ENCODE data around the gene SFPQ.

SFPQ gene

DNA sequence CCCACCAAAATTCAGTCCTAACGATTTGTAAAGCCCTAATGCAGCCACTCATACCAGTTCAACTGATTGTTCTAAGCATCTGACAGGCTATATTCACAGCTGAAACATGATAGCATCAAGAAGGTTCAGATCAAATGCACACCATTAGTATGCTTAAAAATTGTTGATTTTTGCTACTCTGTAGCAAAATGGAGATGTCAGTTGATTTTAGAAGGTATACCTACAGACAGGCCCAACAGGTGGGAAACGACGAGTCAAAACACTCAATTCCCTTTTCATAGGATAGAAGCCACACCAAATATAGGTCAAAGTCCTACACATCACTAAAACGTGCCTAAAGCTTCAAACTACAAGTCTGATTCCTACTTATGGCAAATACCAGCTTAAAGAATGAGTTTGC is 6.7 kb downstream of the SFPQ start:
- Histone ChIP-seq H3K4me3 (ENCODE audit: low read depth, low read length) (peak overlapping the region; percentile 4; the same call in 1 of the 2 replicates), H3K9me3 (ENCODE audit: control insufficient read depth, insufficient read depth, low read depth, low read length) (no peaks in the 10 kb centered on the region), H3K27ac (ENCODE audit: low read depth, low read length) (no peak overlapping the region), H3K9ac (ENCODE audit: low read length) (no peak overlapping the region), H3K36me3 (ENCODE audit: control insufficient read depth, insufficient read depth, low read length) (peaks cover 100% of the 10 kb centered on the region), H3K4me1 (ENCODE audit: control insufficient read depth, insufficient read depth, low read length) (peaks cover 6% of the 10 kb centered on the region; the same call in 1 of the 2 replicates), H3K27me3 (ENCODE audit: control insufficient read depth, insufficient read depth, low read length) (no peaks in the 10 kb centered on the region)

DNA sequence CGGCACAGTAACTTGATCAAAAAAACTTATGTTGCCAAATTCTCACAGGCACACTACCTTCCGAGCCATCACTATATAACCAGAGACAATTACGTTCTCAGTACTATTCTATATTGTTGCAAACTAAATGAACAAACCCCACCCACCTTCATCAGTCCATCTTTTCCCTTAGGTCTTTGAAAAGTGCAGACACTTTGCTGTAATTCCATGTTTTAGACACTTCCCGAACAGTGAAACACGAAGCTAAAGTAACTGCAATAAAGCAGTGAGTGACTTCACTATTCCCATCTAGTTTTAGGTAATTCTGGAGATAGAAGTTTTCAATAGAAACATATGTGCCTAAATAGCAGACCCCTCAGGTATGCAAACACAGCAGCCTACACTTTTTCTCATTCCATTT is 7.7 kb downstream of the SFPQ start:
- peaks cover 3% of the 10 kb centered on the region; the same call in 1 of the 2 replicates for H3K4me1 ChIP-seq (ENCODE audit: control insufficient read depth, insufficient read depth, low read length)
- H3K9ac ChIP-seq (ENCODE audit: low read length): no peak overlapping the region
- no peaks in the 10 kb centered on the region for H3K9me3 ChIP-seq (ENCODE audit: control insufficient read depth, insufficient read depth, low read depth, low read length)
- H3K4me3 ChIP-seq (ENCODE audit: low read depth, low read length): no peak overlapping the region
- no peaks in the 10 kb centered on the region for H3K27me3 ChIP-seq (ENCODE audit: control insufficient read depth, insufficient read depth, low read length)
- H3K27ac ChIP-seq (ENCODE audit: low read depth, low read length): no peak overlapping the region
- H3K36me3 ChIP-seq (ENCODE audit: control insufficient read depth, insufficient read depth, low read length): peaks cover 100% of the 10 kb centered on the region

DNA sequence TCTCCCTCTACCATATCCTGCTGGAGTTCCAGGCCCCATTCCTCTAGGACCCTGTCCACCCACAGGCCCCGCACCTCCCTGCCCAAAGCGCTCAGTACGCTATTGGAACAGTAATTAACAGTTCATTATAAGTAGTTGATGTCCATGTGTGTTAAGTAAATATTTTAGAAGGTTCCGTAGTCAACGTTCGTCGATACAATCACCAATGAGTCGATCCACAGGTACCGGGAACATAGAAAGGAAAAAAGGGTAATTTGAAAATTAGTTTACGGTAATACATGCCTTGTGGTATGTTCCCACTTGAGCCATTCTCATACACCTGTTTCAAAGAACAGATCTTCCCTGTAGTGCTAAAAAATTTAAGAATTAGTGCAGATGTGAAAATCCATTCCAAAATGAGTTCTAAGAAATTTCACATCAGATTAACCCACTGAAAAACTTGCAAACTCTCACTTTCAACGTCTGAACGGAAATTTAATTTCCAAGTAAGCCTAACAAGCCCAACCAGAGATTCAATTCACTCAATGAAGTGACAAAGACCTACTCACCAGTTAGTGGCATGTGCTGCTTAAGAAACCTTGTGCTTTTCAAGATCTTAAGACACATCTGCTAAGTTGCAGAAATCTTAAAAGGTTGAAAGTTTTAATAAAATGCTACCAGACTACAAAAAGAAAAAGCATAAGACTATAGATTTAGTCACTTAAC is 8.3 kb downstream of the SFPQ start:
- H3K9ac ChIP-seq (ENCODE audit: low read length): no peak overlapping the region
- no peaks in the 10 kb centered on the region for H3K27me3 ChIP-seq (ENCODE audit: control insufficient read depth, insufficient read depth, low read length)
- H3K27ac ChIP-seq (ENCODE audit: low read depth, low read length): no peak overlapping the region
- peaks cover 3% of the 10 kb centered on the region; the same call in 1 of the 2 replicates for H3K4me1 ChIP-seq (ENCODE audit: control insufficient read depth, insufficient read depth, low read length)
- peaks cover 100% of the 10 kb centered on the region for H3K36me3 ChIP-seq (ENCODE audit: control insufficient read depth, insufficient read depth, low read length)
- no peak overlapping the region for H3K4me3 ChIP-seq (ENCODE audit: low read depth, low read length)
- no peaks in the 10 kb centered on the region for H3K9me3 ChIP-seq (ENCODE audit: control insufficient read depth, insufficient read depth, low read depth, low read length)

DNA sequence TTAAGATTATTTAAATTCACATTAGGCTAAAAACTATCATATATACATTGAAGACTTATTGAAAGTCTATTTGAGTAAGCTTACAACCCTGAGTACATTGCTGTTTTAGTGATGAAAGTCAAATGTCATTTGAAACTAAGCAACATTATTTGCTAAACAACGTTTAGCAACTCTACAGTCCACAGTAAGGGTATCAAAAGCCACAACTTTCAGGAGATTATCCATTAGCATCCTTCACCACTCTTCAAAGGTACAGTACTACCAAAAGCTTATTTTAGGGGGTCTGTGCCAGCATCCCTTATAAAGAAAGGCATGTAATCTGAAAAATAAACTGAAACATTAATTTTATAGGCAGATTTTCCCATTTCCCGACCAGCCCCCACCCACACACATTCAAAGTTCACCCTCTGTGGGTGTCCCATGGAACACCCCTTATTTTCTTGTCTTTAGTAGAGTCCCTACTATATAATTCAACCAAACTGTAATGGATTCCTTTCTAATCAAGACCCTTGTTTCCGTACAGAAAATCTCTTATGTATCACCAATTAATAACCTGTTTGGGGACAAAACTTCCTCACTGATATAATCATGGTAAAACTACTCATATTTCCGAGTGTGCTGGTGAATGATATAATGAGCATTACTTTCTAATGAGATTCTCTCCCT is 11.0 kb downstream of the SFPQ start:
- Histone ChIP-seq H3K4me1 (ENCODE audit: control insufficient read depth, insufficient read depth, low read length) (0 out of 2 replicates have a peak, but pooled peaks cover 3% of the 10 kb centered on the region), H3K9ac (ENCODE audit: low read length) (no peak overlapping the region), H3K27me3 (ENCODE audit: control insufficient read depth, insufficient read depth, low read length) (no peaks in the 10 kb centered on the region), H3K27ac (ENCODE audit: low read depth, low read length) (no peak overlapping the region), H3K36me3 (ENCODE audit: control insufficient read depth, insufficient read depth, low read length) (peaks cover 100% of the 10 kb centered on the region), H3K9me3 (ENCODE audit: control insufficient read depth, insufficient read depth, low read depth, low read length) (no peaks in the 10 kb centered on the region), H3K4me3 (ENCODE audit: low read depth, low read length) (no peak overlapping the region)

DNA sequence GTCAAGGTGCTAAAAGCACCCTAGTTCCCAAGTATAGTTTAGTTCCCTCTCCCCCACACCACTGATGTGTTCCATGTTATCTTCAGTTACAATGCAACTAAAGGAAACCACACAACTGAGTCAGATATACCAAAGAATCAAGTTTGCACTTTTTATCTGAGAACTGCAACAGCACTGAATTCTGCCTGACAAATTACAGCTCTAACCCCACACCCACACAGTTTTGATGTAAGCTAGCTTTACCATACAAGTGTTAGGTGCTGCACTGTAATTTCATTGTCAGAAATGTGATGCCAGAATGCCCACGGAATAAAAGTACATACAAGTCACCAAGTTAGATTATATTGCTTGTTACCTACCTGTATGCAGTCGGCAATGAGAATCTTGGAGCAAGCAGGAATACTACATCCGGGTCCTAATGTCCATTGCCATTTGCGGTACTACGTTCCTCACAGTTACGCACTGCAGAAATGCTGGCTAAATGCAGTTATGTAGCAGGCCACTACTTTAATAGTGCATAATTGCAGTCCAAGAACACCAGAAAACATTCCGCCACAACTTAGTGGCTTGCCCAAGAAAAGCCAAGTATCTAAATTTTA is 12.1 kb downstream of the SFPQ start:
- Histone ChIP-seq H3K27me3 (ENCODE audit: control insufficient read depth, insufficient read depth, low read length) (no peaks in the 10 kb centered on the region), H3K36me3 (ENCODE audit: control insufficient read depth, insufficient read depth, low read length) (peaks cover 100% of the 10 kb centered on the region), H3K9ac (ENCODE audit: low read length) (no peak overlapping the region), H3K27ac (ENCODE audit: low read depth, low read length) (no peak overlapping the region), H3K4me1 (ENCODE audit: control insufficient read depth, insufficient read depth, low read length) (0 out of 2 replicates have a peak, but pooled peaks cover 3% of the 10 kb centered on the region), H3K9me3 (ENCODE audit: control insufficient read depth, insufficient read depth, low read depth, low read length) (no peaks in the 10 kb centered on the region), H3K4me3 (ENCODE audit: low read depth, low read length) (no peak overlapping the region)

DNA sequence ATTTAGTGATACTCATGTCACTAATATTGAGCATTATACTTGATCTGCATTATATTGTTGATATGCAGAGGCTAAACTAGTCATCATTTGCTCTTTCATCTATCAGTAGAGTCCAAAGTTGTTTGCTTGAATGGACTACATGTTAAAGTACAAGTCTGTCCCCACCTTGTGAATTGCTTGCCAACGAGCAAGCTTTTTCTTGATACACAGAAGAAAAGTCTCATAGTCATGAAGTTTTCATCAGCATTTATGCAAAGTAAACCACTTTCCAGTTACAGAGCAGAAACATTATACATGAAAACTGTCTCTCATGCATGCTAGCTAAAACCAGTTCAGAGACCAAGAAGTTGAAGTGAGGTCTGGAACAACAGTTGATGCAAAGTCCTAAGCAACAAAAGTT is 13.0 kb downstream of the SFPQ start:
- Histone ChIP-seq H3K9ac (ENCODE audit: low read length) (no peak overlapping the region), H3K4me1 (ENCODE audit: control insufficient read depth, insufficient read depth, low read length) (0 out of 2 replicates have a peak, but pooled peaks cover 3% of the 10 kb centered on the region)

DNA sequence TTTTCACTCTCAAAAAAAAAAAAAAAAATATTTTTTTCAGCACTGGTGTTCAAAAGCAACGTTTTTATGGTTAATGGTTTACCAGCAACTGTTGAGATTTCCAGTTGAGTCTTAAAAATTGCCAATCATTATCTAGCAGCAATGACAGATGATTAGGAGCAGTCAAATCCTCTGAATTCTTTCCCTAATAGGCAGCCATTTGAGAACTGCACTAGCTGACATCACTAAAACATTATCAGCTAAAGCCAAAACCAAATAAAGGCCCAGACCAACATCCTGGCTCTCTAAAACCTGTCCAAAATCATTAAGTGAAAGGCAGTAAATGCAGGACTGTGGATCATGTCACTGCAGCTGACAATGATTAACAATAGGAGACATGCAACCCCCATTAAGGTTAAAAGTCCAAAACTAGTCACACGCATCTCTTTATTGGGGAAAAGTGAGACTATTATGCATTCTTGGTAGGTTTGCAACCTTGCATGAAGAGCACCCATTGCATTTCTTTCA is 14.0 kb downstream of the SFPQ start:
- Histone ChIP-seq H3K9me3 (ENCODE audit: control insufficient read depth, insufficient read depth, low read depth, low read length) (no peaks in the 10 kb centered on the region), H3K9ac (ENCODE audit: low read length) (no peak overlapping the region)

More for the DNA sequence above, 13.0 kb downstream of the SFPQ start:
- no peaks in the 10 kb centered on the region for H3K9me3 ChIP-seq (ENCODE audit: control insufficient read depth, insufficient read depth, low read depth, low read length)
- no peaks in the 10 kb centered on the region for H3K27me3 ChIP-seq (ENCODE audit: control insufficient read depth, insufficient read depth, low read length)
- no peak overlapping the region for H3K4me3 ChIP-seq (ENCODE audit: low read depth, low read length)
- no peak overlapping the region for H3K27ac ChIP-seq (ENCODE audit: low read depth, low read length)
- peaks cover 99% of the 10 kb centered on the region for H3K36me3 ChIP-seq (ENCODE audit: control insufficient read depth, insufficient read depth, low read length)

DNA sequence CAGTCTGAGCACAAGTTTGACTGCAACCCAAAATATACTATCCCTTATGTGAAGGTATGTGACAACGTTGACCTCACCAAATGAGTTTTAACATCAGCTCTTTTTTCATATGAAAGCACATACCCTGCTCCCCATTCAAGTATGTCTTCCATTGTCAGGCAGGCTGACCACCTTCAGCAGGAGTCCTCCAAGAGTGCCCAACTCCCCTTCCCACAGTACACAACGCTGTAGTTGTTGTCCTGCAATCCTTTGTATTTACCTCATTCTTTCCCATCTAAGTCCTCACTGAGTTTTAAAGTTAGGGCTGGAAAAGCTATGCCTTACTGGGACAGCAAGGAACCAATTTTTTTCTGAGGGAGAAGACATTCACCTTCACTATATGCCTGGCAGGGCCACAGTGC is 14.7 kb downstream of the SFPQ start:
- Histone ChIP-seq H3K4me3 (ENCODE audit: low read depth, low read length) (no peak overlapping the region), H3K27ac (ENCODE audit: low read depth, low read length) (no peak overlapping the region), H3K9ac (ENCODE audit: low read length) (no peak overlapping the region), H3K9me3 (ENCODE audit: control insufficient read depth, insufficient read depth, low read depth, low read length) (no peaks in the 10 kb centered on the region), H3K4me1 (ENCODE audit: control insufficient read depth, insufficient read depth, low read length) (0 out of 2 replicates have a peak, but pooled peaks cover 3% of the 10 kb centered on the region), H3K27me3 (ENCODE audit: control insufficient read depth, insufficient read depth, low read length) (no peaks in the 10 kb centered on the region), H3K36me3 (ENCODE audit: control insufficient read depth, insufficient read depth, low read length) (peaks cover 83% of the 10 kb centered on the region)

More for the DNA sequence above, 14.0 kb downstream of the SFPQ start:
- H3K36me3 ChIP-seq (ENCODE audit: control insufficient read depth, insufficient read depth, low read length): peaks cover 90% of the 10 kb centered on the region
- H3K27me3 ChIP-seq (ENCODE audit: control insufficient read depth, insufficient read depth, low read length): no peaks in the 10 kb centered on the region
- H3K27ac ChIP-seq (ENCODE audit: low read depth, low read length): no peak overlapping the region
- H3K4me1 ChIP-seq (ENCODE audit: control insufficient read depth, insufficient read depth, low read length): 0 out of 2 replicates have a peak, but pooled peaks cover 3% of the 10 kb centered on the region
- no peak overlapping the region for H3K4me3 ChIP-seq (ENCODE audit: low read depth, low read length)

DNA sequence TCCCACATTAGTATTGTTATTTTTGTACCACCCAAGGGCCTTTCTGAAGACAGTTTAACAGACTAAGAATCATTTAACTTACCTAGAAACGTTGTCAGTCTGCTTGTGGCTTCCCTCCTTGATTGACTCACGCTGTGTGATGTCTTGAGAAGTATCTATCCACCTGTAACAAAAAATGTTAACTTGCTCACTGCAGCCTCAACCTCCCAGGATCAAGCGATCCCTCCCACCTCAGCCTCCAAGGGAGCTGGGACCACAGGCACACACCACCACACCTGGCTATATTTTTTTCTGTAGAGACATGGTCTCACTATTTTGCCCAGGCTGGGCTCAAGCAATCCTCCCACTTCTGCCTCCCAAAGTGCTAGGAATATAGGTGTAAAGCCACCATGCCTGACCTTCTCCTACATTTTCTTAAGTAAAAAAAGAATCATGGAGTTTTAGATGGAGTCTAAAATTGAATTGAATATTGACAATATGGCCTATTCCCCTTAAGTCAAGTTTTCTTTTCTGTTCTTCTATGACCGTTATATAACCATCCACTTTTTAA is 15.6 kb downstream of the SFPQ start:
- H3K36me3 ChIP-seq (ENCODE audit: control insufficient read depth, insufficient read depth, low read length): peaks cover 73% of the 10 kb centered on the region
- 0 out of 2 replicates have a peak, but pooled peaks cover 3% of the 10 kb centered on the region for H3K4me1 ChIP-seq (ENCODE audit: control insufficient read depth, insufficient read depth, low read length)
- H3K27ac ChIP-seq (ENCODE audit: low read depth, low read length): no peak overlapping the region
- no peak overlapping the region for H3K9ac ChIP-seq (ENCODE audit: low read length)
- no peaks in the 10 kb centered on the region for H3K27me3 ChIP-seq (ENCODE audit: control insufficient read depth, insufficient read depth, low read length)
- no peaks in the 10 kb centered on the region for H3K9me3 ChIP-seq (ENCODE audit: control insufficient read depth, insufficient read depth, low read depth, low read length)
- no peak overlapping the region for H3K4me3 ChIP-seq (ENCODE audit: low read depth, low read length)

DNA sequence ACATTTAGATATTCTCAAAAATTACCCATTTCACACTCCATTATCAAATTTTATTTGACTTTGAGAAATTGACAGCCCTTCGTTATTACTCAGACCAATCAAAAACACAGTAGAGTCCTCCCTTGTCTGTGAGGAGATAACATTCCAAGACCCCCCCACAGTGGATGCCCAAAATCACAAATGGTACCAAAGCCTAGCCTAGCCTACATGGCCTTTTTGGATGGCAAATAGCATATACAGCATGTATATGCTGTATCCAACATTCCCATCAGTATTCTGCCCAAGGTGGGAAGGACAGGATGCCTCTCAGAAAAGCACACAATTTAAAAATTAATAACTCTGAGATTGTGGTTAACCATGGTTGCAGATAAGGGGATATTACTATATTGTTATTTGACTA is 17.3 kb downstream of the SFPQ start:
- Histone ChIP-seq H3K9ac (ENCODE audit: low read length) (no peak overlapping the region), H3K27me3 (ENCODE audit: control insufficient read depth, insufficient read depth, low read length) (no peaks in the 10 kb centered on the region), H3K4me3 (ENCODE audit: low read depth, low read length) (no peak overlapping the region), H3K4me1 (ENCODE audit: control insufficient read depth, insufficient read depth, low read length) (no peaks in the 10 kb centered on the region), H3K9me3 (ENCODE audit: control insufficient read depth, insufficient read depth, low read depth, low read length) (no peaks in the 10 kb centered on the region), H3K36me3 (ENCODE audit: control insufficient read depth, insufficient read depth, low read length) (peaks cover 56% of the 10 kb centered on the region), H3K27ac (ENCODE audit: low read depth, low read length) (no peak overlapping the region)
